ENCODE measurements around the gene GRIK3.

The GRIK3 gene

GRCh38 chr1:36824390-36824861, 209.9 kb downstream of the GRIK3 start:
- no peak for DNase-seq (ENCODE audit: low read depth)

- DNase-seq (ENCODE audit: low read depth): no peak
Observed at GRCh38 chr1:36822648-36823047, 211.7 kb downstream of the GRIK3 start.

- no peak for DNase-seq (ENCODE audit: low read depth)
Observed at GRCh38 chr1:36821386-36821785, 212.9 kb downstream of the GRIK3 start.

DNA sequence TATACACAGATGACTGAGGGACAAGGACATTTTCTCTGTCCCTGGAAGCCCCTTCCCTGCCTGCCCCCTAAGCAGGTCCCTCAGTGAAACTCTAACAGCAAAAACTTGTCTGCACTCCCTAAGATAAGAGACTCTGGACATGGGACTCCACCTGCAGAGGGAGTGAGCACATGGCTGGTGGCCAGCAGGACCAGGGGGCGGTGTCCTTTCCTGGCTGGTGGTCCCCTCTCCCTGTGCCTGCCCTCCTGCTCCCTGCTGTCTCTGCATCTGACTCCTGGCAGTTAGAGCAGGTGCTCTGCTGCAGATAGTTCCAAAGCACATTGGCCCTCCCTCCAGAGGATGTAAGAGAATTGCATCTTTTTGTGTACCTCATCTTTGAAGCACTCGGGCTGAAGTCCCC, 215.5 kb downstream of the GRIK3 start:
- DNase-seq (ENCODE audit: low read depth): no peak

- no peak for DNase-seq (ENCODE audit: low read depth)
Observed at GRCh38 chr1:36816348-36816747, 218.0 kb downstream of the GRIK3 start.

DNA sequence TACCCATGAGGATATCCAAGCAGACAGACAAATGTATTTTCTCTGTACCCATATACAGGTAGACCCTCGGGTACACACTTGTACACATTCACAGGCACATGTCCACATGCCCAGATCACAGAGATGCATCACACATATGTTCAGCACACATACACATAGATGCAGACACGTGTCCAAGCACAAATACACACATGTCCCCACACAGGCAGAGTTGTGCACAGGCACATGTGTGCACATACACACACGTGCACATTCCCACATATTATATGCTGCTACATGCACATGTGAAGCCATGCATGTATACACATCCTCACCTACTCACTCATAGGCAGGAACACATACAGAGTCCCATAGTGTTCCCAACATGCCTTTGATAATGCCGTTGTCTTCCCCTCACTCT, 219.5 kb downstream of the GRIK3 start:
- DNase-seq (ENCODE audit: low read depth): no peak

GRCh38 chr1:36814083-36814482, 220.2 kb downstream of the GRIK3 start:
- no peak for DNase-seq (ENCODE audit: low read depth)

GRCh38 chr1:36807262-36807661, 227.1 kb downstream of the GRIK3 start:
- DNase-seq (ENCODE audit: low read depth): no peak

DNA sequence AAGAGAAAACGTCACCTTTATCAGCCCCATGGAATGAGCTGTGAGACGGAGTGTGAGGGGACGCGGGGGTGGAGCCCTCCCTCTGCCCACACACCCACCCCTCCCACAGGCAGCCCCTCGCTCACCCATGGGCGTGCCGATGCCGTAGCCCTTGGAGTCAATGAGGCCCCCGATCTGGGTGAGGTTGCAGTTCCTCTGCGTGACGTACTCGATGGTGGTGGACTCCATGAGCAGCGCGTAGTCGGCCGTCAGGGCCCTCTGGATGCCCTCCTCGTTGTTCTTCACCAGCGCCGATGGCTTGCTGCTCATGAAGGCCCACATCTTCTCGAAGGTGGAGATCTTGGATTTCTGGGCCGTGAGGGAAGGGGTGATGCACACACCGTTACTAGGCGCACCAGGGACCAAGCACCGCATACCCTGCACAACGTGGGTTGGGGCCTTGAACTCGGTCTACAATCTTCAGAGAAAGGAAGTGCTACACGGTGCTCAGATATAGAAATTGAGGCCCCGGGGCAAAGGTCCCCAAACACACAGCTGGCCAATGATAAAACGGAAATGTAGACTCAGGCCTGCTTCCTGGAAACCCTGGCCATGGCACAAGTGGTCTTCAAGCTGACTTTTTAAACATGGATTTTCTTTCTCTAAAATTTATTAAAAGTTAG, 228.2 kb downstream of the GRIK3 start:
- no peak for DNase-seq (ENCODE audit: low read depth)

DNA sequence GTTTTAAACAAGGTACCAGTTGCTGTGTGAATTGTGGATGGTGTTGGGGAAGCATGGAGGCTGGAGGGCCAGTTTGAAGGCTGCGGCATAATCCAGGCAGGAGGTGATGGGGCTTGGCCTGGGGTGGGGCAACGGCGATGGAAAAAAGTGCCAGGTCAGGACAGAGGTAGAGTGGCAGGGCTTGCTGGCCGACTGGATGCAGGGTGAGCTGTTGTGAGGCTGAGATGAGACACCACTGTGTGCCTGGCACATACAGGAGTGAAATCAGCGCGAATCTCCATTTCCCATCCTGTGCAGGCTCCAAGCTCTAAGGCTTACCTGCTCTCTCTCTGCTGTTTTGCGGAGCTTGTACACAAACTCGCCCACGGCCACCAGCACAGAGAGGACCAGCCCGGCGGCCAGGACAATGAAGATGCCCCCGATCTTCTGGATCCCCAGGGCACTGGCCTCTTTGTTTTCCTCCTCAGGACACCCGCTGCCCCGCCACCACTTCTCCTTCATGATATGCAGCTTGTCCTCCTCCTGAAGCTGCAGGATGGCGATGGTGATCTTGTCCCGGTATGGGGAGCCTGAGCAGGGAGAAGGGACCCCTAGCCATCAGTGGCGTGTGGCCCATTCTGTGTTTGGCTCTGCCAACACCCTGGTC, 229.5 kb downstream of the GRIK3 start:
- no peak for DNase-seq (ENCODE audit: low read depth)

DNA sequence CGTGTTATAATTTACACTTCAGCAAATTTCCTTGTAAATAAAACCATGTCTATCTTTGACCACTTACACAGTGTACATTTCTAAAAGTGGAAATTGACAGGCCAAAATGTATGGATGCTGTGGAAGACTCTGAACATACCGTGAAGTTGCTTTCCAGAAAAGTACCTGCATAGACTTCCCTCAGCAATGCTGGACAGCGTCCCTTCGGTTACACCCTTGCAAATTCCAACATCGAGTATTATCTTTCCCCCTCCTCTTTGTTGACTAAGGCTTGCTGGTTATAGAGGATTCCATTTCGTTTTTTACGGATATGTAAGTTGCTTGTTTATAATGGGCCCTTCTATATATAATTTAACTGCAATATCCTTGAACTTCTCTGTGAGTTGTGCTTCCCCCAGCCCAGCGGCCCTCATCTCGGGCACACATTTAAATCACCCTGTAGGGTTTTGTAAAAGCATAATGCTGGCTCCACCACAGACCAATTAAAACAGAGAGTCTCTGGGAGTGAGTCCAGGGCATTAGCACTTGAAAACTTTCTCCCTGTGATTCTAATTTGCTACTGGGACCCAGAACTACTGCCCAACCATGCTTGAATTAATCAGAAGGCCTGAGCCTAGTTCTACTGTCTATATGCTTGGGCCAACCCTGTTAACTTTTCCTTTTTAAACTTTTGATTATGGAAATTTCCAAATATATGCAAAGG, 230.3 kb downstream of the GRIK3 start:
- DNase-seq (ENCODE audit: low read depth): no peak

DNA sequence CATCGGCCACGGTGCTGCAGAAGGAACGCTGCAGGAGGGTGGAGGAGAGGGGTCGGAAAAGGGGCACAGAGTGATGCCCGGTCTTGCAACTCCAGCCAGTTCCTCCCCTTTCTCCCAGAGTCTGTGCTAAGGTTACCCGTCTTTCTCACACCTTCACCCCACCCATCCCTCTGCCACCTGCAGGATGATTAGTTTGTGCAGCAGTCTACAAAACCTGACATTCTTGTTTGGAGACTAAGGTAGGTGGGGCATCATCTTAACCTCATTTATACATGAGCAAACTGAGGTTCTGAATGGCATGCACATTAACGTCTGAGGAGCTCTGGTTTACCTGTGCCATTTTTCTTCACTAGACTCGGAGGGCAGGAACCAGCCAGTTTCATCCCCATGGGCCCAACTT, 232.3 kb downstream of the GRIK3 start:
- no peak for DNase-seq (ENCODE audit: low read depth)

DNA sequence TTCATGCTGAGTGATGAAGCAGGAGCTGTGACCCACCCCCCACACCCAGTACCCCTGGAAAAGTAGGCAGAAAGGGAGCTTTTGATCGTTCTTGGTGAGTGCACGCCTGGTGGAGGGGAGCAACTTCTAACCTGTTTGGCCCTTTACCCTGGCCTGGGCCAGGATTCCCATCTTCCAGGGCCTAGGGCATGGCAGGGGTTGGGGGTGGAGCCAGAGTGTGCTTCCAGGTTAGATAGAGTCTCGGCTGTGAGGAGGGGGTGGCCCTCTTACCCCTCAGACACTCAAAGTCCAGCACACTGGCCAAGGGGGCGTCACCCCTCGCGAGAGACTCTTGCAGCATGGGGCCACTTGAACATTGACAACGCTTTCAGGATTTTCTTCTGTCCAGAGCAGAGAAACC, 236.6 kb downstream of the GRIK3 start:
- DNase-seq (ENCODE audit: low read depth): no peak

DNA sequence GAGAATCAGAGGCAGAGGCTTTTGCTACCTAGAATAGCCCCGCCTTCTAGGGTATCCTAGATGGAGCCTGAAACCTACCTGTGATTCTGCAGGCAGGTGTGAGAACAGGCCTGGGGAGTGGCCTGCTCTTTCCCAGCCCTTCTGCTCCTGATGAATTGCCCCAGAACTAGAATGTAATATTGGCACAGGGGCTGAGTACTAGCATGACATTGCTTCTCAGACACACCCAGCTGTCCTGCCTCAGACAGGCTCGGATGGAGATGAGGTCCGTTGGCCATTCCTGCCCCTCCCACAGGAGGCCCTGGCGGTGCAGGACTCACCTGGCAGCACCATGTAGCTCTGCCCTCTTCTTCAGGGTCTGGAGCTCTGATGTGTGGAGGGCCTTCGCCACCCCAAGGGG, 237.6 kb downstream of the GRIK3 start:
- no peak for DNase-seq (ENCODE audit: low read depth)

DNA sequence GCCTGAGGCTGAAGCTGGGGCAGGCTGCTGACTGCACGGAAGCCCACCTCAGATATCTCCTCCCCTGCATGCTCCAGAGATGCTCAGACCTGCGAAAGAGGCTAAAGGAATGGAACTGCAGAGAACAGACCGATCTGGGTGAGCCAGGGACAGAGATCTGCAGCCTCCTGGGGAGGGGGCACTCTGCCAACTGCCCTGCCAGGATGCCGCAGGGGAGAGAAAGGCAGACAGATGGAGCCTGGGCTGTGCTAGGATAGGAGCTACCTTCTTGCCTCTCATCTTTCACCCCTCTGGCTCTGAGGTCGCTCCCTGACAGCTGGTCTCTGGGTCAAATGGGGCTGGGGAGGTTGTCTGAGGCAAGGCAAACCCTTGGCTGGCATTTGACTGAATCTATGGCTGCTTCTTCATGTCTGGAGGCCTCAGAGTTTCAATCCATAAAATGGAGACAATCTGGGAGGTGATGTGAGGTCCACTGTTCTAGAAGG, 238.2 kb downstream of the GRIK3 start:
- DNase-seq (ENCODE audit: low read depth): no peak

- no peak for DNase-seq (ENCODE audit: low read depth)
Observed at GRCh38 chr1:36794460-36794859, 239.9 kb downstream of the GRIK3 start.

DNA sequence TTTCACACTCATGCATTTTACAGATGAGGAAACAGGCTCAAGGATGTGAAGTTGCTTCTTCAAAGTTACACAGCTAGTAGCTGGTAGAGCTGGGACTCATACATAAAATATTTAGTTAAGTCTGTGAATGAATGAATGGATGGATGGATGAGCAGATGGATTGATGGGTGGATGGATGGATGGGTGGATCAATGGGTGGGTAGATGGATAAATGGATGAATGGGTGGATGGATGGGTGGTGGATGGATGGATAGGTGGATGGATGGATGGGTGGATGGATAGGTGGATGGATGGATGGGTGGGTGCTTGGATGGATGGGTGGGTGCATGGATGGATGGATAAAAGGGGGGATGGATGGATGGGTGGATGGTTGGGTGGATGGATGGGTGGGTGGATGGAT, 240.9 kb downstream of the GRIK3 start:
- DNase-seq (ENCODE audit: low read depth): no peak

DNA sequence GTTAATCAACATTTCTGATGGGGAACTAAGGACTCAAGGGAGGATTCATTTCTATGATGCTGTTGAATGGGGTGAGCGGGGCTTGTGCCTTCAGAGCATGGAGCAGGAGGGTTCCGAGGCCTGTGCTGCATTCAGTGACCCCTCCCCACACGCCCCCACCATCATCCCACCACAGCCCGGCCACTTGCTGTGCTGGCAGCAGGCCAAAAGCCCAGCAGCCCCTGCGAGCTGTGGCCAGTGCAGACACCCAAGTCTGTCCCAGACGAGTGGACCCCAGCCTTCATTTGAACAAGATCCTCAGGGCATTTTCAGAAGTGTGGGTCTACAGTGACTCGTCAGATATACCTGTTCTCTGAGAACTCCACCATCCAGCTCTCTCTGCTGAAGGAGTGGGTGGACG, 242.0 kb downstream of the GRIK3 start:
- DNase-seq (ENCODE audit: low read depth): no peak

DNA sequence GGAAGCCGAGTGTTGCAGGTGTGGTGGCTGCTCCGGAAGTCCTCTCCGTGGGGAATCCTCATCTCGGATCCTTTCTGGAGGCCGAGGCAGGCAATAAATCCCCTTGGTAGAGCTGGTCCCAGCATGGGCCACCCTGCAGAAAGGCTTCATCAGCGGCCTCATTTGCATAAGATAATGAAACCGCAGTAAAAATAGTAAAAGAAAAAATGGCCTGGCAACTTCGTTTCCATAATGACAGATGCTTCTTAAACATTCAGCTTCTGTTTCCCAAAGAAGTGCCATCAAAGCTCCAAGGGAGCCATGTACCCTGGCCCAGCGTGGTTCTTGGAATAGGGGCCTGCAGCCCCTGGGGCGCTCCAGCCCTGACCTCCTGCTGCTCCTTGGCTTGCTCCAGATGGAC, 244.1 kb downstream of the GRIK3 start:
- no peak for DNase-seq (ENCODE audit: low read depth)

GRCh38 chr1:36789535-36789934, 244.8 kb downstream of the GRIK3 start:
- no peak for DNase-seq (ENCODE audit: low read depth)

GRCh38 chr1:36787312-36787913, 246.9 kb downstream of the GRIK3 start:
- no peak for DNase-seq (ENCODE audit: low read depth)

GRCh38 chr1:36786425-36786824, 247.9 kb downstream of the GRIK3 start:
- DNase-seq (ENCODE audit: low read depth): no peak
